OCI-LY7 (cell line): Measurements from ENCODE around the gene COL5A2.

ENCODE experiments used
- CTCF ChIP-seq: fragments of 200-600 bp; sonication (generic); conservative IDR thresholded peaks from 2 replicates; pipeline ENCODE4 v1.5.1; 2014; ENCODE audit warnings: mild to moderate bottlenecking, antibody characterized with exemption, low read length, moderate library complexity, mixed read lengths
- EZH2phosphoT487 ChIP-seq: fragments of 200-600 bp; sonication (generic); IDR thresholded peaks from 2 replicates; pipeline ENCODE4 v1.6.1; 2018; ENCODE audit warnings: low read depth, borderline replicate concordance, mild to moderate bottlenecking, mixed run types, antibody characterized with exemption, low read length, moderate library complexity, mixed read lengths

GRCh38 chr2:188993247-188993646 lies 186.3 kb downstream of the COL5A2 start:
- TF ChIP-seq EZH2phosphoT487 (no peak), CTCF (no peak)
